ENCODE data around the gene REL. TPM values are rescaled to one million over a fixed set of nuclear protein-coding genes. Genes with fewer than 3 reads are reported as not detected.

Gene REL
- polyA plus RNA-seq, 1 of the 3 experiments (the other 2 are of a cell fraction) = 0.59 TPM

DNA sequence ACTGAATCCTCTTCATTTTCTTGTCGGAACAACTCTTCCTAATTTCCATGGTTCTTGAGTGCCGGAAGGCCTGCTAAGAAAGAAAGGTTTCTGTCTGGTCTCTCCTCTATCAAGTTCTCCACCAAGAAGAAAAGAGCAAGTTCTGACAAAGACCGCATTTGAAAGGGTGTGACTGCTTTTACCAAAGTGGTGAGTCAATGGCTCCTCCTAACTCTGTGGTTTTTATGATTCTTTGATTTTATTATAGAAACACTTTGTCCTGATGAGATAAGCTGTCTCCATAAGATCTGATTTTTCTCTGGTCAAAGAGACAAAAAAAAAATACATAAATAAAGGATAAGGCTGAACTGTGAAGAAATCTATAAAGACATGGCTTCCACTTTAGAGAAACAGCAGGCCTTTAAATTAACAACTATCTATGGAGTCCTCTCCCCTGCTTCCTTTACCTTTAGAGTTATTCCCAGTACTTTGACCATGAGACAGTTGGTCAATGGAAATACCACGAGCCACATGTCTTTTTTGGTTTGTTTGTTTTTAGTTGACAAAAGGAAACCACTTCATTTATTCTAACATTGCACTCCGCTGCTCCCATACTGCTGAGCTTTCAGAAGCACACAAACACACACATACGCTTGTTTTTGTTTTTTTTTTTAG, 67.7 kb downstream of the REL start:
- Histone ChIP-seq H3K36me3 (replicated peaks in 1 of 2; ENCODE audit: control insufficient read depth in 1 of 2, insufficient read depth in 2 of 2, low read length in 1 of 2) (peaks cover 5 to 13% of the 10 kb centered on the region in 2 experiments), H4K20me1 (ENCODE audit: insufficient read depth) (no peaks in the 10 kb centered on the region), H3K4me3 (ENCODE audit: low read depth in 2 of 2, low read length in 1 of 2) (no peak overlapping the region), H3K9me3 (no peaks in the 10 kb centered on the region), H3F3A (replicated peaks; ENCODE audit: insufficient read depth) (no peaks in the 10 kb centered on the region), H2AFZ (ENCODE audit: low read depth) (no peak overlapping the region), H3K9ac (no peak overlapping the region), H3K79me2 (ENCODE audit: insufficient read depth) (no peaks in the 10 kb centered on the region), H3K27me3 (ENCODE audit: insufficient read depth) (no peaks in the 10 kb centered on the region), H3K9me2 (no peaks in the 10 kb centered on the region), H3K27ac (ENCODE audit: low read depth in 2 of 2, low read length in 1 of 2) (no peak overlapping the region), H3K4me2 (no peak overlapping the region), H3K4me1 (ENCODE audit: control insufficient read depth in 1 of 2, insufficient read depth in 2 of 2, low read depth in 1 of 2, low read length in 1 of 2) (no peaks in the 10 kb centered on the region)
- 89% methylated on average over 6 of the region's 6 CpGs for WGBS (ENCODE audit: low lambda C conversion rate)
- ChIA-PET POLR2A (no interaction called here), CTCF (no interaction called here)
- DNase-seq = no peak
- TF ChIP-seq RAD21 (IDR thresholded peaks at IDR 0.05; ENCODE audit: low read length) (no peak), FOXJ3 (CRISPR knock-in tag; IDR thresholded peaks at IDR 0.05) (no peak), EZH2phosphoT487 (IDR thresholded peaks at IDR 0.05; ENCODE audit: borderline replicate concordance, low read depth) (no peak), TAF1 (IDR thresholded peaks at IDR 0.05; ENCODE audit: borderline replicate concordance, low read depth, low read length) (no peak), SIN3A (IDR thresholded peaks at IDR 0.05; ENCODE audit: borderline replicate concordance, low read depth, low read length) (no peak), YY1 (IDR thresholded peaks at IDR 0.05; ENCODE audit: low read depth) (no peak), TCF12 (IDR thresholded peaks at IDR 0.05) (no peak), GATA2 (CRISPR knock-in tag; IDR thresholded peaks at IDR 0.05) (no peak), NRF1 (IDR thresholded peaks at IDR 0.05; ENCODE audit: low read depth, low read length) (no peak)
- TF ChIP-seq, protein P1, sequence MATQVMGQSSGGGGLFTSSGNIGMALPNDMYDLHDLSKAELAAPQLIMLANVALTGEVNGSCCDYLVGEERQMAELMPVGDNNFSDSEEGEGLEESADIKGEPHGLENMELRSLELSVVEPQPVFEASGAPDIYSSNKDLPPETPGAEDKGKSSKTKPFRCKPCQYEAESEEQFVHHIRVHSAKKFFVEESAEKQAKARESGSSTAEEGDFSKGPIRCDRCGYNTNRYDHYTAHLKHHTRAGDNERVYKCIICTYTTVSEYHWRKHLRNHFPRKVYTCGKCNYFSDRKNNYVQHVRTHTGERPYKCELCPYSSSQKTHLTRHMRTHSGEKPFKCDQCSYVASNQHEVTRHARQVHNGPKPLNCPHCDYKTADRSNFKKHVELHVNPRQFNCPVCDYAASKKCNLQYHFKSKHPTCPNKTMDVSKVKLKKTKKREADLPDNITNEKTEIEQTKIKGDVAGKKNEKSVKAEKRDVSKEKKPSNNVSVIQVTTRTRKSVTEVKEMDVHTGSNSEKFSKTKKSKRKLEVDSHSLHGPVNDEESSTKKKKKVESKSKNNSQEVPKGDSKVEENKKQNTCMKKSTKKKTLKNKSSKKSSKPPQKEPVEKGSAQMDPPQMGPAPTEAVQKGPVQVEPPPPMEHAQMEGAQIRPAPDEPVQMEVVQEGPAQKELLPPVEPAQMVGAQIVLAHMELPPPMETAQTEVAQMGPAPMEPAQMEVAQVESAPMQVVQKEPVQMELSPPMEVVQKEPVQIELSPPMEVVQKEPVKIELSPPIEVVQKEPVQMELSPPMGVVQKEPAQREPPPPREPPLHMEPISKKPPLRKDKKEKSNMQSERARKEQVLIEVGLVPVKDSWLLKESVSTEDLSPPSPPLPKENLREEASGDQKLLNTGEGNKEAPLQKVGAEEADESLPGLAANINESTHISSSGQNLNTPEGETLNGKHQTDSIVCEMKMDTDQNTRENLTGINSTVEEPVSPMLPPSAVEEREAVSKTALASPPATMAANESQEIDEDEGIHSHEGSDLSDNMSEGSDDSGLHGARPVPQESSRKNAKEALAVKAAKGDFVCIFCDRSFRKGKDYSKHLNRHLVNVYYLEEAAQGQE (IDR thresholded peaks at IDR 0.05; ENCODE audit: low read depth, low read length) = no peak

DNA sequence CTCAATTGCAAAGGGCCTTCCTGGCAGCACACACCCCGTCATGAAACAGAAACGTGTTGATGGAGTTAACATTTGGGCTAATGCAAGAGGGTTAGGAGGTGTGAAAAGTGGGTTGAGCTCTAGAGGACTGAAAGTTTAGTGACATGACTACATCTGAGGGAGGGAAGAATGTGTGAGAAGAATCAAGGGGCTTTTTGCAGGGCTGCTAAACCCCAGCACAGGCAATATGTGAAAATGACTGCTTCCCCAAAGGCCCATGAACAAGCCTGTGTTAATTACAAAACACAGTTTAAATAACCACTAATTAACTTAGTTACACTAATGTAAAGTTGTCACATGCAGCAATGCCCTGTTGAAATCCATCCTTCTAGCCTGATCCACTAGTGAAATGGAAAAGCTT, 72.8 kb downstream of the REL start:
- H3K4me3 ChIP-seq (ENCODE audit: low read depth in 2 of 2, low read length in 1 of 2) = no peak overlapping the region
- no peak overlapping the region for H3K4me2 ChIP-seq
- no peaks in the 10 kb centered on the region for H3F3A ChIP-seq (replicated peaks; ENCODE audit: insufficient read depth)
- 67% methylated on average over 2 of the region's 2 CpGs for WGBS (ENCODE audit: low lambda C conversion rate)
- H3K79me2 ChIP-seq (ENCODE audit: insufficient read depth) = no peaks in the 10 kb centered on the region
- no peak for TF ChIP-seq YY1 (IDR thresholded peaks at IDR 0.05; ENCODE audit: low read depth)
- TF ChIP-seq, protein P2, sequence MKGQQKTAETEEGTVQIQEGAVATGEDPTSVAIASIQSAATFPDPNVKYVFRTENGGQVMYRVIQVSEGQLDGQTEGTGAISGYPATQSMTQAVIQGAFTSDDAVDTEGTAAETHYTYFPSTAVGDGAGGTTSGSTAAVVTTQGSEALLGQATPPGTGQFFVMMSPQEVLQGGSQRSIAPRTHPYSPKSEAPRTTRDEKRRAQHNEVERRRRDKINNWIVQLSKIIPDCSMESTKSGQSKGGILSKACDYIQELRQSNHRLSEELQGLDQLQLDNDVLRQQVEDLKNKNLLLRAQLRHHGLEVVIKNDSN (IDR thresholded peaks at IDR 0.05; ENCODE audit: borderline replicate concordance, low read depth) = no peak
- TF ChIP-seq TAF1 (IDR thresholded peaks at IDR 0.05; ENCODE audit: borderline replicate concordance, low read depth, low read length) = no peak
- no peak for TF ChIP-seq NFIC (IDR thresholded peaks at IDR 0.05; ENCODE audit: borderline replicate concordance)
- no peak for TF ChIP-seq NRF1 (IDR thresholded peaks at IDR 0.05; ENCODE audit: low read depth, low read length)
- TF ChIP-seq, protein P3, sequence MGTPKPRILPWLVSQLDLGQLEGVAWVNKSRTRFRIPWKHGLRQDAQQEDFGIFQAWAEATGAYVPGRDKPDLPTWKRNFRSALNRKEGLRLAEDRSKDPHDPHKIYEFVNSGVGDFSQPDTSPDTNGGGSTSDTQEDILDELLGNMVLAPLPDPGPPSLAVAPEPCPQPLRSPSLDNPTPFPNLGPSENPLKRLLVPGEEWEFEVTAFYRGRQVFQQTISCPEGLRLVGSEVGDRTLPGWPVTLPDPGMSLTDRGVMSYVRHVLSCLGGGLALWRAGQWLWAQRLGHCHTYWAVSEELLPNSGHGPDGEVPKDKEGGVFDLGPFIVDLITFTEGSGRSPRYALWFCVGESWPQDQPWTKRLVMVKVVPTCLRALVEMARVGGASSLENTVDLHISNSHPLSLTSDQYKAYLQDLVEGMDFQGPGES (IDR thresholded peaks at IDR 0.05; ENCODE audit: low read depth, low read length) = no peak
- TF ChIP-seq FOXJ3 (CRISPR knock-in tag; IDR thresholded peaks at IDR 0.05) = no peak
- no peak for TF ChIP-seq POLR2AphosphoS5 (IDR thresholded peaks at IDR 0.05; ENCODE audit: low read depth, low read length)
- no peak for TF ChIP-seq EZH2phosphoT487 (IDR thresholded peaks at IDR 0.05; ENCODE audit: borderline replicate concordance, low read depth)
- no peaks in the 10 kb centered on the region for H3K9me2 ChIP-seq
- no peaks in the 10 kb centered on the region for H3K4me1 ChIP-seq (ENCODE audit: control insufficient read depth in 1 of 2, insufficient read depth in 2 of 2, low read depth in 1 of 2, low read length in 1 of 2)
- DNase-seq = no peak
- H2AFZ ChIP-seq (ENCODE audit: low read depth) = no peak overlapping the region
- H4K20me1 ChIP-seq (ENCODE audit: insufficient read depth) = no peaks in the 10 kb centered on the region
- no peak overlapping the region for H3K9ac ChIP-seq
- ChIA-PET CTCF (no interaction called here), POLR2A (no interaction called here)
- H3K9me3 ChIP-seq = no peaks in the 10 kb centered on the region
- no peaks in the 10 kb centered on the region for H3K27me3 ChIP-seq (ENCODE audit: insufficient read depth)
- H3K27ac ChIP-seq (ENCODE audit: low read depth in 2 of 2, low read length in 1 of 2) = no peak overlapping the region
- peaks cover 5 to 13% of the 10 kb centered on the region in 2 experiments for H3K36me3 ChIP-seq (replicated peaks in 1 of 2; ENCODE audit: control insufficient read depth in 1 of 2, insufficient read depth in 2 of 2, low read length in 1 of 2)

Data from SK-N-SH (cell line).